HCT116 (cell line): ENCODE results near the gene PRKG1. TPM values are rescaled to one million over a fixed set of nuclear protein-coding genes. Genes with fewer than 3 reads are reported as not detected.

Experiments used
- ATAC-seq: fragments of 200-7000 bp; cut with Tn5 transposase; 2 replicates; pipeline ENCODE4 v1.9.1; 2020; ENCODE audit warnings: mild to moderate bottlenecking, moderate library complexity
- BruUV-seq: library from RNA; stranded (reverse); fragments of 400-500 nt; replicated peaks from 2 replicates; lab custom pipeline; 2021; lab: Mats Ljungman, UMichigan
- CTCF ChIA-PET: fragments of 300-600 bp; sonication (Branson Sonifier 250); formaldehyde crosslinking; loops from one replicate; lab custom pipeline; 2021; ENCODE audit warnings: antibody characterized with exemption; lab: Charles Lee
- POLR2A ChIA-PET: fragments of 300-600, 350-600 bp; sonication (Branson Sonifier 250); formaldehyde crosslinking; loops from one replicate; lab custom pipeline; 2021; ENCODE audit warnings: antibody characterized with exemption; lab: Charles Lee
- RAD21 ChIA-PET, 2 experiments: fragments of 300-600 bp; sonication (Branson Sonifier 250); formaldehyde crosslinking; loops; one replicate each; lab custom pipeline; 2023; ENCODE audit warnings: low total read pairs in 2 of 2; ENCODE audit not compliant: uncharacterized antibody in 2 of 2, unreplicated experiment in 2 of 2, low non-redundant PET in 1 of 2; lab: Charles Lee
- DNase-seq: peaks from one replicate; pipeline ENCODE4 v3.0.0-alpha.2; 2010; ENCODE audit warnings: low read depth, low spot score
- H2AFZ ChIP-seq: fragments of 200-600 bp; shearing (Covaris generic), sonication (generic); 2 replicates; pipeline ENCODE4 v1.6.1; 2017; ENCODE audit warnings: low read depth, mixed run types, mixed read lengths, antibody characterized with exemption, low read length; ENCODE audit not compliant: poor library complexity, severe bottlenecking
- H3K27ac ChIP-seq: 2 replicates; pipeline ENCODE4 v1.5.1; 2012; ENCODE audit warnings: low read depth, low read length
- H3K27me3 ChIP-seq: fragments of 200-600 bp; sonication (generic); 2 replicates; pipeline ENCODE4 v1.6.1; 2016; ENCODE audit warnings: mixed run types, low read length, mixed read lengths; ENCODE audit not compliant: insufficient read depth
- H3K36me3 ChIP-seq, 2 experiments: fragments of 200-500 bp in 1 of 2; fragments of 200-600 bp in 1 of 2; sonication (Bioruptor generic) in 1 of 2; sonication (generic) in 1 of 2; 2 replicates each; pipeline versions ENCODE4 v1.5.1 to v1.6.1; 2014 to 2016; ENCODE audit warnings: low read length in 2 of 2, inconsistent platforms in 1 of 2, mixed read lengths in 1 of 2, mixed run types in 1 of 2; ENCODE audit not compliant: insufficient read depth in 2 of 2, control insufficient read depth in 1 of 2
- H3K4me1 ChIP-seq, 2 experiments: fragments of 200-600 bp in 1 of 2; sonication (generic) in 1 of 2; 2 replicates each; pipeline versions ENCODE4 v1.5.1 to v1.6.1; 2012 to 2017; ENCODE audit warnings: low read length in 2 of 2, inconsistent platforms in 1 of 2, mild to moderate bottlenecking in 1 of 2, mixed read lengths in 1 of 2, mixed run types in 1 of 2, moderate library complexity in 1 of 2; ENCODE audit not compliant: insufficient read depth in 2 of 2, control insufficient read depth in 1 of 2
- H3K4me2 ChIP-seq: fragments of 200-600 bp; sonication (generic); 2 replicates; pipeline ENCODE4 v1.6.1; 2017; ENCODE audit warnings: mixed run types, low read length, mixed read lengths
- H3K4me3 ChIP-seq, 2 experiments: fragments of 200-600 bp in 1 of 2; sonication (generic) in 1 of 2; replicated peaks in 1 of 2; 2 replicates each; pipeline ENCODE4 v1.5.1; 2011 to 2016; ENCODE audit warnings: low read length in 2 of 2, control low read depth in 1 of 2, low read depth in 1 of 2, mild to moderate bottlenecking in 1 of 2, mixed read lengths in 1 of 2, mixed run types in 1 of 2
- H3K79me2 ChIP-seq: fragments of 200-600 bp; sonication (generic); 2 replicates; pipeline ENCODE4 v1.6.1; 2017; ENCODE audit warnings: mild to moderate bottlenecking, mixed run types, low read length, moderate library complexity, mixed read lengths; ENCODE audit not compliant: insufficient read depth
- H3K9ac ChIP-seq: fragments of 200-600 bp; sonication (generic); 2 replicates; pipeline ENCODE4 v1.6.1; 2016; ENCODE audit warnings: low read length, mixed read lengths
- H3K9me2 ChIP-seq: fragments of 200-600 bp; sonication (generic), shearing (Covaris generic); 2 replicates; pipeline ENCODE4 v1.6.1; 2017; ENCODE audit warnings: mixed run types, mild to moderate bottlenecking, moderate library complexity; ENCODE audit not compliant: insufficient read depth
- H3K9me3 ChIP-seq, 2 experiments: fragments of 200-500 bp in 1 of 2; fragments of 200-600 bp in 1 of 2; sonication (Bioruptor generic) in 1 of 2; sonication (generic) in 1 of 2; 2 replicates each; pipeline ENCODE4 v1.6.1; 2014 to 2017; ENCODE audit warnings: low read length in 2 of 2, mixed read lengths in 2 of 2, inconsistent platforms in 1 of 2, low read depth in 1 of 2, mild to moderate bottlenecking in 1 of 2, mixed run types in 1 of 2, moderate library complexity in 1 of 2; ENCODE audit not compliant: control insufficient read depth in 1 of 2, insufficient read depth in 1 of 2
- H4K20me1 ChIP-seq: fragments of 200-600 bp; sonication (generic), shearing (Covaris generic); 2 replicates; pipeline ENCODE4 v1.6.1; 2017; ENCODE audit warnings: mixed run types, mild to moderate bottlenecking, moderate library complexity; ENCODE audit not compliant: insufficient read depth
- CBX3 ChIP-seq: IDR thresholded peaks from 2 replicates; pipeline ENCODE4 v1.6.1; 2012; ENCODE audit warnings: low read depth
- CTCF ChIP-seq, 3 experiments: fragments of 200-600 bp in 1 of 3; sonication (generic) in 1 of 3; IDR thresholded peaks in 2 of 3; conservative IDR thresholded peaks in 1 of 3; 2 replicates each; pipeline ENCODE4 v1.5.1; 2012 to 2017; ENCODE audit warnings: low read depth in 2 of 3, low read length in 2 of 3, antibody characterized with exemption in 1 of 3, borderline replicate concordance in 1 of 3, control low read depth in 1 of 3, mild to moderate bottlenecking in 1 of 3, mixed read lengths in 1 of 3, mixed run types in 1 of 3, moderate library complexity in 1 of 3; ENCODE audit not compliant: insufficient read depth in 1 of 3
- EGR1 ChIP-seq: IDR thresholded peaks from 2 replicates; pipeline ENCODE4 v1.6.1; 2012; ENCODE audit warnings: low read depth
- EZH2 ChIP-seq: fragments of 200-600 bp; sonication (generic); IDR thresholded peaks from 2 replicates; pipeline ENCODE4 v1.6.1; 2017; ENCODE audit warnings: antibody characterized with exemption, mixed run types
- JUND ChIP-seq: IDR thresholded peaks from 2 replicates; pipeline ENCODE4 v1.6.1; 2012
- MAX ChIP-seq: IDR thresholded peaks from 2 replicates; pipeline ENCODE4 v1.6.1; 2012
- POLR2A ChIP-seq: IDR thresholded peaks from 2 replicates; pipeline ENCODE4 v1.7.0; 2011; ENCODE audit warnings: borderline replicate concordance; ENCODE audit not compliant: insufficient read depth, insufficient read length; ENCODE audit errors: extremely low read depth
- RAD21 ChIP-seq: IDR thresholded peaks from 2 replicates; pipeline ENCODE4 v1.6.1; 2012; ENCODE audit warnings: low read depth, mild to moderate bottlenecking
- SRF ChIP-seq: IDR thresholded peaks from 2 replicates; pipeline ENCODE4 v1.6.1; 2012; ENCODE audit warnings: low read depth
- ZBTB33 ChIP-seq: IDR thresholded peaks from 2 replicates; pipeline ENCODE4 v1.6.1; 2011; ENCODE audit warnings: mild to moderate bottlenecking, low read length, moderate library complexity; ENCODE audit not compliant: insufficient replicate concordance; ENCODE audit errors: extremely low read depth
- ZFX ChIP-seq: fragments of 450-650 bp; IDR thresholded peaks from 2 replicates; pipeline ENCODE4 v1.6.1; 2017
- ZNF274 ChIP-seq: fragments of 200-500 bp; sonication (Bioruptor generic); IDR thresholded peaks from 2 replicates; pipeline ENCODE4 v1.6.1; 2014; ENCODE audit warnings: mild to moderate bottlenecking, low read depth, low read length, inconsistent platforms
- intact Hi-C: fragments of 100-400 bp; cut with micrococcal nuclease; formaldehyde crosslinking; loops from 2 replicates; pipeline ENCODE4 v1.10.0; 2022
- total RNA-seq: library from RNA; stranded (reverse); gene quantifications from one replicate; pipeline ENCODE4 v1.2.1, GENCODE V29; 2021; ENCODE audit not compliant: unreplicated experiment

PRKG1 gene
- total RNA-seq, 1 experiment from 2014 or later, result 1.4 TPM

- H3K9ac ChIP-seq, result no peak overlapping the region
- TF ChIP-seq ZNF274, result no peak
- no peak for TF ChIP-seq ZBTB33
- no peak for TF ChIP-seq POLR2A
- TF ChIP-seq ZFX, result no peak
- TF ChIP-seq RAD21, result peak; percentile 52
- TF ChIP-seq SRF, result peak; percentile 35; the same call in 1 of the 2 replicates
- no peak for TF ChIP-seq JUND
- TF ChIP-seq EZH2, result no peak
- TF ChIP-seq MAX, result no peak
- peak; percentile 36 to 64 (median 38); a peak in 4 of 6 replicates for TF ChIP-seq CTCF (IDR thresholded peaks at IDR 0.05 in 2 of 3, conservative IDR thresholded peaks at IDR 0.05 in 1 of 3; ENCODE audit: borderline replicate concordance in 1 of 3, insufficient read depth in 1 of 3, low read depth in 2 of 3, low read length in 2 of 3)
- no peak for TF ChIP-seq EGR1
- no peak for TF ChIP-seq CBX3
- TF ChIP-seq, all 23 proteins: peak for 3
- no peaks in the 10 kb centered on the region for H3K4me1 ChIP-seq
- no peak overlapping the region for H3K4me3 ChIP-seq
- ATAC-seq, result peak; percentile 67
- no peaks in the 10 kb centered on the region for H3K36me3 ChIP-seq
- no peaks in the 10 kb centered on the region for H3K9me2 ChIP-seq
- ChIA-PET RAD21 (interaction anchor here in 1 of 2 experiments (0.8 kb wide), 1 partner anchor 432 kb away, joined by 3 read pairs; no protein-coding TSS in a partner anchor), POLR2A (no interaction called here), CTCF (no interaction called here)
- no TSS peak for BruUV-seq
- intact Hi-C loops, result loop anchor here (5.0 kb wide), 3 partner anchors 257 to 898 kb away; no protein-coding TSS in a partner anchor
- H4K20me1 ChIP-seq, result no peaks in the 10 kb centered on the region
- peak; percentile 10 for DNase-seq
- H2AFZ ChIP-seq, result no peak overlapping the region
- no peaks in the 10 kb centered on the region for H3K79me2 ChIP-seq
- H3K9me3 ChIP-seq, result no peaks in the 10 kb centered on the region
- no peak overlapping the region for H3K4me2 ChIP-seq
- H3K27me3 ChIP-seq, result peaks cover 19% of the 10 kb centered on the region; the same call in 1 of the 2 replicates
- H3K27ac ChIP-seq, result no peak overlapping the region
Observed at GRCh38 chr10:51960494-51960895, 886.2 kb downstream of the PRKG1 start.
